Smooth muscle cell of the coronary artery (primary cell): ENCODE data around the gene STX18. TPM values are rescaled to one million over a fixed set of nuclear protein-coding genes. Genes with fewer than 3 reads are reported as not detected.

Experiments
- total RNA-seq: library from RNA; depleted of rRNA; stranded (reverse); fragments of >200 nt; gene quantifications from 2 replicates; pipeline ENCODE4 v1.2.3, GENCODE V29; 2014; ENCODE audit warnings: low replicate concordance

The STX18 gene
- total RNA-seq = 19.0 and 21.0 TPM in 2 replicates

GRCh38 chr4:4541661-4542570 lies at the start of gene STX18:
Gene STX18, minus strand, starts transcription at chr4:4542048. Its CDS starts 84 bp downstream, at chr4:4541964.

GRCh38 chr4:4386736-4387392 lies 155.0 kb downstream of the STX18 start, which contains the start of gene NSG1:
Gene NSG1, plus strand, starts transcription at chr4:4387102. Its CDS starts 528 bp downstream, at chr4:4387630.

Other genes with a start within 250 kb of the STX18 start
- 0.23 and 35.2 TPM in 2 replicates for gene NSG1, start 154.9 kb downstream of the STX18 start, total RNA-seq